Measurements from ENCODE around the gene SH3GLB1. TPM values are rescaled to one million over a fixed set of nuclear protein-coding genes. Genes with fewer than 3 reads are reported as not detected.

SH3GLB1 gene
- total and polyA plus RNA-seq, 2 of the 8 experiments (the other 6 are each of a cell fraction or from before 2014, with no cell fraction given): 7.7 to 43.1 TPM

GRCh38 chr1:86666368-86666767, 38.0 kb upstream of the SH3GLB1 start:
- H4K8ac ChIP-seq (ENCODE audit: extremely low read depth, insufficient read depth, low read length): no peak overlapping the region
- H4K20me1 ChIP-seq (replicated peaks in 1 of 2; ENCODE audit: control insufficient read depth in 1 of 2, insufficient read depth in 2 of 2, low read length in 2 of 2): no peaks in the 10 kb centered on the region
- H3K4me1 ChIP-seq (replicated peaks in 1 of 4; ENCODE audit: control insufficient read depth in 3 of 4, insufficient read depth in 4 of 4, low read length in 3 of 4): no peaks in the 10 kb centered on the region
- no peaks in the 10 kb centered on the region for H3K36me3 ChIP-seq (ENCODE audit: control insufficient read depth in 2 of 4, insufficient read depth in 4 of 4, low read length in 3 of 4)
- no peaks in the 10 kb centered on the region for H3K23me2 ChIP-seq (ENCODE audit: low read depth, low read length)
- H2AK5ac ChIP-seq (ENCODE audit: low read depth, low read length): no peak overlapping the region
- H2BK20ac ChIP-seq (ENCODE audit: low read length): no peak overlapping the region
- no peak overlapping the region for H3K4me2 ChIP-seq (ENCODE audit: insufficient read depth in 1 of 2, low read depth in 2 of 2, low read length in 2 of 2)
- no peak overlapping the region for H4K5ac ChIP-seq (ENCODE audit: insufficient read length, low read depth, low read length)
- no peak overlapping the region for H4K91ac ChIP-seq (replicated peaks; ENCODE audit: insufficient read length, low read length)
- no peaks in the 10 kb centered on the region for H3K79me2 ChIP-seq (ENCODE audit: control insufficient read depth in 1 of 2, insufficient read depth in 2 of 2, low read length in 2 of 2)
- no peak overlapping the region for H2AFZ ChIP-seq (ENCODE audit: low read length)
- no peaks in the 10 kb centered on the region for H3K9me3 ChIP-seq (ENCODE audit: insufficient read depth in 2 of 2, low read depth in 1 of 2, low read length in 1 of 2)
- no peak overlapping the region for H2BK120ac ChIP-seq (replicated peaks; ENCODE audit: low read depth, low read length)
- H2BK12ac ChIP-seq (ENCODE audit: low read depth, low read length): no peak overlapping the region
- no peak overlapping the region for H3K4ac ChIP-seq (replicated peaks; ENCODE audit: insufficient read length, low read depth, low read length)
- no peak overlapping the region for H3K9ac ChIP-seq (replicated peaks in 1 of 4; ENCODE audit: extremely low read depth in 1 of 4, low read depth in 3 of 4, low read length in 3 of 4)
- H3K23ac ChIP-seq (ENCODE audit: insufficient read length): no peak overlapping the region
- FAIRE-seq (no peak), DNase-seq (ENCODE audit: low read depth in 1 of 2, low spot score in 2 of 2) (no peak)
- ChIA-PET POLR2A (ENCODE audit: partially characterized antibody) (no interaction called here), CTCF (ENCODE audit: partially characterized antibody) (interaction anchor here (0.8 to 0.9 kb wide), 2 partner anchors 9 to 38 kb away, joined by 3 read pairs; partner anchors contain the start of gene SH3GLB1)
- no peak overlapping the region for H2BK15ac ChIP-seq (ENCODE audit: low read length)
- H3K14ac ChIP-seq (ENCODE audit: insufficient read length): no peak overlapping the region
- no peak overlapping the region for H3K56ac ChIP-seq (replicated peaks; ENCODE audit: insufficient read length, low read depth, low read length)
- no peak overlapping the region for H3K18ac ChIP-seq (ENCODE audit: extremely low read depth, low read length)
- H3K27ac ChIP-seq (ENCODE audit: low read depth, low read length): no peak overlapping the region
- 80% methylated on average over 4 of the region's 4 CpGs; no CpG with 5 or more reads in 1 of the 2 experiments for WGBS, 2 experiments (ENCODE audit: extremely low coverage in 1 of 2, insufficient coverage in 1 of 2, insufficient read length in 1 of 2, insufficient replicate concordance in 2 of 2, low coverage in 1 of 2, low lambda C conversion rate in 2 of 2, missing lambda C conversion rate in 1 of 2)
- H2BK5ac ChIP-seq (ENCODE audit: low read depth, low read length): no peak overlapping the region; the same call in 1 of the 2 replicates
- no peak overlapping the region for H3K4me3 ChIP-seq (ENCODE audit: extremely low read depth in 1 of 4, insufficient read depth in 2 of 4, low read depth in 3 of 4, low read length in 4 of 4)
- TF ChIP-seq JUND (IDR thresholded peaks at IDR 0.05; ENCODE audit: low read length) (no peak), HDAC6 (IDR thresholded peaks at IDR 0.05; ENCODE audit: low read depth, low read length) (no peak), PHF8 (conservative IDR thresholded peaks at IDR 0.05; ENCODE audit: low read depth, low read length) (no peak), SAP30 (IDR thresholded peaks at IDR 0.05; ENCODE audit: insufficient read depth, insufficient replicate concordance, low read length) (no peak)
- H3K79me1 ChIP-seq (ENCODE audit: low read depth, low read length): no peaks in the 10 kb centered on the region
- H3K27me3 ChIP-seq (replicated peaks in 1 of 4; ENCODE audit: control insufficient read depth in 3 of 4, extremely low read depth in 1 of 4, insufficient read depth in 3 of 4, low read length in 3 of 4): no peaks in the 10 kb centered on the region
